Testis (tissue), 2 donors: ENCODE results near the gene PIM3.

Source experiments
- CTCF ChIP-seq, 3 experiments: fragments of 450-650 bp in 2 of 3; fragments of 200-600 bp in 1 of 3; sonication (generic) in 1 of 3; IDR thresholded peaks; one replicate each; pipeline ENCODE4 v1.5.1; 2016 to 2019; ENCODE audit warnings: antibody characterized with exemption in 3 of 3, mild to moderate bottlenecking in 2 of 3, moderate library complexity in 1 of 3
- POLR2A ChIP-seq: fragments of 450-650 bp; IDR thresholded peaks from one replicate; pipeline ENCODE4 v1.6.1; 2017; ENCODE audit warnings: antibody characterized with exemption, mild to moderate bottlenecking, moderate library complexity

GRCh38 chr22:49960159-49961004, at the start of gene PIM3:
- TF ChIP-seq POLR2A (no peak), CTCF (IDR thresholded peaks at IDR 0.05) (no peak)
